ENCODE data around the gene ZC3H6. TPM values are rescaled to one million over a fixed set of nuclear protein-coding genes. Genes with fewer than 3 reads are reported as not detected.

Gene ZC3H6
- total RNA-seq, 1 donor from 2014 or later: 23.5 TPM

DNA sequence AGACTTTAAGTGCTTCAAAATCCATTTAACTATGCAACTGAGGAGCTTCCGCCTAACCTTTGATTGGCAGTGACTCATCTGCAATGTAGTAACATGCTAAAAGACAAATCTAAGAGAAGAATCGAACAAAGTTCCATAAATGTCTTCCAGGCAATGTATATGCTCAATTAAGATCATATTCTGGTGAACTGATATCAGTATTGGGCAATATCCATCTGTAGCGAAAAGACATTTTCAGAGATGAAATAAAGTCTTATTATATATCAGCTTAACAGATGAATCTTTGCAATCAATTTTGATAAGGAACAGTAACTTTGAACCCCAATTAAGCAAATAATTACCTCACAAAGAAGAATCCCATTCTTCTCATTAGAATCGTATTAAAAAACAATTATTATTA, 32.2 kb upstream of the ZC3H6 start:
- Histone ChIP-seq H3K27ac (replicated peaks) (no peak overlapping the region), H3K36me3 (peaks cover 37% of the 10 kb centered on the region), H3K4me3 (no peak overlapping the region), H3K4me1 (no peaks in the 10 kb centered on the region), H3K9me3 (replicated peaks) (no peaks in the 10 kb centered on the region), H3K27me3 (ENCODE audit: low read depth) (no peaks in the 10 kb centered on the region)
- no peak for DNase-seq
- intact Hi-C loops (cut with micrococcal nuclease): no loop called here
- TF ChIP-seq, protein P1, sequence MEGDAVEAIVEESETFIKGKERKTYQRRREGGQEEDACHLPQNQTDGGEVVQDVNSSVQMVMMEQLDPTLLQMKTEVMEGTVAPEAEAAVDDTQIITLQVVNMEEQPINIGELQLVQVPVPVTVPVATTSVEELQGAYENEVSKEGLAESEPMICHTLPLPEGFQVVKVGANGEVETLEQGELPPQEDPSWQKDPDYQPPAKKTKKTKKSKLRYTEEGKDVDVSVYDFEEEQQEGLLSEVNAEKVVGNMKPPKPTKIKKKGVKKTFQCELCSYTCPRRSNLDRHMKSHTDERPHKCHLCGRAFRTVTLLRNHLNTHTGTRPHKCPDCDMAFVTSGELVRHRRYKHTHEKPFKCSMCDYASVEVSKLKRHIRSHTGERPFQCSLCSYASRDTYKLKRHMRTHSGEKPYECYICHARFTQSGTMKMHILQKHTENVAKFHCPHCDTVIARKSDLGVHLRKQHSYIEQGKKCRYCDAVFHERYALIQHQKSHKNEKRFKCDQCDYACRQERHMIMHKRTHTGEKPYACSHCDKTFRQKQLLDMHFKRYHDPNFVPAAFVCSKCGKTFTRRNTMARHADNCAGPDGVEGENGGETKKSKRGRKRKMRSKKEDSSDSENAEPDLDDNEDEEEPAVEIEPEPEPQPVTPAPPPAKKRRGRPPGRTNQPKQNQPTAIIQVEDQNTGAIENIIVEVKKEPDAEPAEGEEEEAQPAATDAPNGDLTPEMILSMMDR (IDR thresholded peaks at IDR 0.05; ENCODE audit: borderline replicate concordance): no peak

DNA sequence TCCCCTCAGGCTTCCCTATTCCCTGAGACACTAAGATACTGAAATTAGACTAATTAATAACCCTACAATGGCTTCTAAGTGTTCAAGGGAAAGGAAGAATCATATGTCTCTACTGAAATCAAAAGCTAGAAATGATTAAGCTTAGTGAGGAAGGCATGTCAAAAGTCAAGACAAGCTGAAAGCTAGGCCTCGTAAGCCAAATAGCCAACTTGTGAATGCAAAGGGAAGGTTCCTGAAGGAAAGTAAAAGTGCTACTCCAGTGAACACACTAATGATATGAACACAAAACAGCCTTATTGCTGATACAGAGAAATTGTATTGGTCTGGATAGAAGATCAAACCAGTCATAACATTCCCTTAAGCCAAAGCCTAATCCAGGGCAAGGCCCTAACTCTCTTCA, 30.5 kb upstream of the ZC3H6 start:
- peaks cover 52% of the 10 kb centered on the region for H3K36me3 ChIP-seq
- H3K27me3 ChIP-seq (ENCODE audit: low read depth): no peaks in the 10 kb centered on the region
- H3K27ac ChIP-seq (replicated peaks): no peak overlapping the region
- H3K9me3 ChIP-seq (replicated peaks): no peaks in the 10 kb centered on the region
- TF ChIP-seq, protein P1 (IDR thresholded peaks at IDR 0.05; ENCODE audit: borderline replicate concordance): no peak
- H3K4me1 ChIP-seq: no peaks in the 10 kb centered on the region
- no peak overlapping the region for H3K4me3 ChIP-seq
- intact Hi-C loops (cut with micrococcal nuclease): no loop called here
- DNase-seq: no peak

DNA sequence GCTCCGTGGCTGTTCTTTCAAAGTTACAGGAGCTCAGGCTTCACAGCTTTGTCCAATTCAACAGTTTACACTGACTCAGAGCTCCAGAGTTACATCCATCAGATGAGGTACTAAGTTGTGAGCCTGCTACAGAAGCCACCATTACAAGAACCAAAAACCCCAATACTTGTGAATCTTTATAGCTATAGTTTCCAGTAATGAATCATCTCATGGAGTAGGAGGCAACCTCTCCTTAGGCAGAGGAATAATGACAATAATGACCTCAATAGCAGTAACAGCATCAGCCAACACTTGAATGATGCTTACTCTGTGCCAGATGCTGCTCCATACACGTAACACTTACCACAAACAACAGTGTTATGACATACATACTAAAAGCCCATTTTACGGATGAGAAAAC, 24.1 kb upstream of the ZC3H6 start:
- Histone ChIP-seq H3K27ac (replicated peaks) (no peak overlapping the region), H3K4me3 (no peak overlapping the region), H3K27me3 (ENCODE audit: low read depth) (no peaks in the 10 kb centered on the region), H3K9me3 (replicated peaks) (no peaks in the 10 kb centered on the region), H3K36me3 (peaks cover 34% of the 10 kb centered on the region), H3K4me1 (peaks cover 32% of the 10 kb centered on the region)
- TF ChIP-seq, protein P1 (IDR thresholded peaks at IDR 0.05; ENCODE audit: borderline replicate concordance): no peak
- no peak for DNase-seq
- intact Hi-C loops (cut with micrococcal nuclease): no loop called here

DNA sequence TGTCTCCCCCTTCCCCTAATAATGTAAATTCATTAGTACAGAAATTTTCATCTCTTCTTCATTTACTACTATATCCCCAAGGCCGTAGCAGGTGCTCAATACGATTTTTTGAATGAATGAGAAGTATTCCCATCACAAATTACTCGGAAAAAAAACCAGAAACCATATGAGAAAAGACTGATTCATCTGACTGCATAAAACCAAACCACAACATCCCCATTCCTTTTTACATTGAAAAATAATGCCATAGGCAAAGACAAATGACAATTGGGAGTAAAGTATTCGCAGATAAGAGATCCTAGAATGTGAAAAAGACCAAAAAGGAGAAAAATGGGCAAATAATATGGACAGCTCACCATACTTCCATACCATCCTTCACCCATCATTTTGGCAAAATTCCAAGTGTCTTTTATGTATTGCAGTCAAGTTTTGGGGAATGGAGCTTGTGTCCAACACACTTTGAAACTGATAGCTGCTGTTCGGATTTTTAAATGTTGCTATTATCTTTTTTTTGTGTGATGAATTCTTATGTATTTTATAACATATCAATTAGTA, 22.1 kb upstream of the ZC3H6 start:
- Histone ChIP-seq H3K9me3 (replicated peaks) (no peaks in the 10 kb centered on the region), H3K36me3 (peaks cover 14% of the 10 kb centered on the region), H3K4me3 (peak overlapping the region; percentile 81), H3K4me1 (peaks cover 32% of the 10 kb centered on the region), H3K27ac (replicated peaks) (no peak overlapping the region), H3K27me3 (ENCODE audit: low read depth) (no peaks in the 10 kb centered on the region)
- DNase-seq: no peak
- intact Hi-C loops (cut with micrococcal nuclease): no loop called here
- TF ChIP-seq, protein P1 (IDR thresholded peaks at IDR 0.05; ENCODE audit: borderline replicate concordance): no peak

DNA sequence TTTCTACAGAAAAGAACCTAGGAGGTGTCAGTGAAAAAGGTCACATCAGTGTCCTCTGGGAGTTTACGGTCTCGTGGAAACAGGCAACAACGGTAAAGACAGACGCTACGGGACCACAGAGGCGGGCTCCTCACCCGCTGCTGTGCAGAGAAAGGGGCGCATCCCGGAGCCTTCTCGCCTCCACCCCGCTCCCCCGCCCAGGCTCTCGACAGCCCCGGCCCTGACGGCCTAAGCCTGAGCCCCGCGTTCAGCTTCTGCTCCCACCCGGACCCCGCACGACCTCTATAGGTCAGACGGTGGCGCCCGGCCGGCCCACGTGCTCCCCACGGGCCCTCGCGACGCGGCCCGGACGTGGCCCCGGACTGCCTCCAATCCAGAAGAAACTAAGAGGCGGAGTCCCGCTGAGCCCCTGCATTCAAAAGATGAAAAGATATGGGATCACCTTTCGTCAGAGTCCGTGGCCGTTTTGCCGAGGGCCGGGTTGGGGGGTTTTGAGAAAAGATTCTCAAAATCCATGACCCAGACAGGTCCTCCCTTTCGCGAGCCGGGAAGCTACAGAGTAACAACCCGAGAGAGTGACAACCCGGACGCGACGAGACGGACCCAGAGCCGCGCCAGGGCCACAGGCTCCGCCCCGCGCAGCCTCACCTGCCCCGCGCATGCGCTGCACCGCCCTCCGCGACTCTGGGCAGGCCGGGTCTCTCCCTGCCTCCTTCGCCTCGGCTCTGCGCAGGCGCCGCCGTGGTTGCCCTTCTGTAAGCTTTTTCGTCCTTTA, 20.7 kb upstream of the ZC3H6 start, which contains the start of gene ZC3H8:
TSS of gene ZC3H8 (minus strand) at position 577 of the 775 bp plus-strand sequence. CDS start at position 516, 61 bp downstream.
- DNase-seq: peak; percentile 94
- peak within 1 kb of the TSS; percentile 90 for H3K27ac ChIP-seq (replicated peaks)
- H3K36me3 ChIP-seq: peaks cover under 1% of the 10 kb centered on the region
- H3K9me3 ChIP-seq (replicated peaks): no peaks in the 10 kb centered on the region
- intact Hi-C loops (cut with micrococcal nuclease): no loop called here
- no peaks in the 10 kb centered on the region for H3K27me3 ChIP-seq (ENCODE audit: low read depth)
- H3K4me1 ChIP-seq: peaks cover 32% of the 10 kb centered on the region
- peak within 1 kb of the TSS; percentile 81 for H3K4me3 ChIP-seq
- TF ChIP-seq, protein P1 (IDR thresholded peaks at IDR 0.05; ENCODE audit: borderline replicate concordance): no peak
